SK-N-SH (cell line): ENCODE measurements around the gene GSTM2. TPM values are rescaled to one million over a fixed set of nuclear protein-coding genes. Genes with fewer than 3 reads are reported as not detected.

Source experiments
- CTCF ChIA-PET: fragments of 300-600, 350-600 bp; formaldehyde crosslinking; extraction: SDS; loops from one replicate; lab custom pipeline; 2021; lab: Yijun Ruan, JAX
- POLR2A ChIA-PET: fragments of 350-600 bp; sonication (Branson Sonifier 250); formaldehyde crosslinking; extraction: SDS; loops from one replicate; lab custom pipeline; 2020; ENCODE audit warnings: antibody characterized with exemption, inconsistent platforms; lab: Yijun Ruan, JAX
- DNase-seq: peaks from one replicate; pipeline ENCODE4 v3.0.0; 2012
- H2AFZ ChIP-seq: fragments of 200-600 bp; sonication (generic); 2 replicates; pipeline ENCODE4 v1.8.1; 2016; ENCODE audit warnings: antibody characterized with exemption, mild to moderate bottlenecking, low read depth
- H3F3A ChIP-seq: fragments of 200-600 bp; sonication (generic); replicated peaks from 2 replicates; pipeline ENCODE3; 2016; ENCODE audit warnings: antibody characterized with exemption, mild to moderate bottlenecking; ENCODE audit not compliant: insufficient read depth
- H3K27ac ChIP-seq, 2 experiments: fragments of 200-500 bp in 1 of 2; fragments of 200-600 bp in 1 of 2; sonication (Bioruptor generic) in 1 of 2; sonication (generic), shearing (Covaris generic) in 1 of 2; 2 replicates each; pipeline versions ENCODE4 v1.5.1 to v1.6.1; 2014 to 2016; ENCODE audit warnings: low read depth in 2 of 2, inconsistent platforms in 1 of 2, low read length in 1 of 2, mild to moderate bottlenecking in 1 of 2, mixed read lengths in 1 of 2
- H3K27me3 ChIP-seq: fragments of 200-600 bp; sonication (generic), shearing (Covaris generic); 2 replicates; pipeline ENCODE4 v1.6.1; 2016; ENCODE audit warnings: mixed run types; ENCODE audit not compliant: insufficient read depth
- H3K36me3 ChIP-seq, 2 experiments: fragments of 200-500 bp in 1 of 2; fragments of 200-600 bp in 1 of 2; sonication (Bioruptor generic) in 1 of 2; sonication (generic) in 1 of 2; replicated peaks in 1 of 2; 2 replicates each; pipeline versions ENCODE3 to v1.5.1; 2014 to 2016; ENCODE audit warnings: low read length in 1 of 2, mild to moderate bottlenecking in 1 of 2; ENCODE audit not compliant: insufficient read depth in 2 of 2, control insufficient read depth in 1 of 2
- H3K4me1 ChIP-seq, 2 experiments: fragments of 200-500 bp in 1 of 2; fragments of 200-600 bp in 1 of 2; sonication (Bioruptor generic) in 1 of 2; sonication (generic), shearing (Covaris generic) in 1 of 2; 2 replicates each; pipeline versions ENCODE4 v1.5.1 to v1.6.1; 2014 to 2016; ENCODE audit warnings: low read depth in 1 of 2, low read length in 1 of 2, mixed run types in 1 of 2; ENCODE audit not compliant: insufficient read depth in 2 of 2, control insufficient read depth in 1 of 2
- H3K4me2 ChIP-seq: fragments of 200-600 bp; sonication (generic), shearing (Covaris generic); 2 replicates; pipeline ENCODE4 v1.6.1; 2017; ENCODE audit warnings: mixed run types
- H3K4me3 ChIP-seq, 2 experiments: fragments of 200-500 bp in 1 of 2; fragments of 200-600 bp in 1 of 2; sonication (Bioruptor generic) in 1 of 2; sonication (generic), shearing (Covaris generic) in 1 of 2; 2 replicates each; pipeline versions ENCODE4 v1.5.1 to v1.8.1; 2014 to 2016; ENCODE audit warnings: low read depth in 2 of 2, inconsistent platforms in 1 of 2, low read length in 1 of 2, mild to moderate bottlenecking in 1 of 2, mixed read lengths in 1 of 2, moderate library complexity in 1 of 2
- H3K79me2 ChIP-seq: fragments of 200-600 bp; sonication (generic); 2 replicates; pipeline ENCODE4 v1.8.1; 2017; ENCODE audit warnings: mild to moderate bottlenecking; ENCODE audit not compliant: insufficient read depth
- H3K9ac ChIP-seq: fragments of 200-600 bp; sonication (generic); 2 replicates; pipeline ENCODE4 v1.6.1; 2017; ENCODE audit warnings: mixed run types
- H3K9me2 ChIP-seq: fragments of 200-600 bp; sonication (generic); 2 replicates; pipeline ENCODE4 v1.6.1; 2017; ENCODE audit warnings: mixed run types
- H3K9me3 ChIP-seq: fragments of 200-600 bp; sonication (generic); 2 replicates; pipeline ENCODE4 v1.6.1; 2017; ENCODE audit warnings: mixed run types, mild to moderate bottlenecking, moderate library complexity
- H4K20me1 ChIP-seq: fragments of 200-600 bp; sonication (generic); 2 replicates; pipeline ENCODE4 v1.6.1; 2017; ENCODE audit warnings: mild to moderate bottlenecking, mixed run types; ENCODE audit not compliant: insufficient read depth
- CHD2 ChIP-seq: fragments of 150-350 bp; IDR thresholded peaks from 2 replicates; pipeline ENCODE4 v1.6.1; 2018; ENCODE audit warnings: low read length; ENCODE audit not compliant: partially characterized antibody
- CTCF ChIP-seq: fragments of 200-600 bp; sonication (generic); IDR thresholded peaks from 2 replicates; pipeline ENCODE4 v1.6.1; 2017; ENCODE audit warnings: antibody characterized with exemption, mild to moderate bottlenecking, moderate library complexity
- ELF1 ChIP-seq: IDR thresholded peaks from 2 replicates; pipeline ENCODE4 v1.4.0; 2012
- FOXJ3 ChIP-seq: sonication (generic); formaldehyde crosslinking; IDR thresholded peaks from 2 replicates; pipeline ENCODE4 v1.5.1; 2020; ENCODE audit warnings: mild to moderate bottlenecking, missing genetic modification reagents
- GABPA ChIP-seq: IDR thresholded peaks from 2 replicates; pipeline ENCODE4 v1.4.0; 2012; ENCODE audit warnings: low read depth, mild to moderate bottlenecking
- GATA2 ChIP-seq: sonication (generic); formaldehyde crosslinking; IDR thresholded peaks from 2 replicates; pipeline ENCODE4 v1.5.0; 2020; ENCODE audit warnings: mild to moderate bottlenecking, missing genetic modification reagents
- IRF3 ChIP-seq: fragments of 150-350 bp; IDR thresholded peaks from 2 replicates; pipeline ENCODE4 v1.6.1; 2016; ENCODE audit warnings: mild to moderate bottlenecking, low read depth, low read length
- JUND ChIP-seq: IDR thresholded peaks from 2 replicates; pipeline ENCODE4 v1.4.0; 2012
- MEF2A ChIP-seq: IDR thresholded peaks from 2 replicates; pipeline ENCODE4 v1.4.0; 2012; ENCODE audit warnings: low read depth, borderline replicate concordance
- MXI1 ChIP-seq: IDR thresholded peaks from 2 replicates; pipeline ENCODE4 v1.6.1; 2012; ENCODE audit warnings: mild to moderate bottlenecking, low read depth, low read length, improper control_type of control experiment
- POLR2AphosphoS5 ChIP-seq: IDR thresholded peaks from 2 replicates; pipeline ENCODE4 v1.6.1; 2012; ENCODE audit warnings: low read depth, low read length
- RFX5 ChIP-seq: IDR thresholded peaks from 2 replicates; pipeline ENCODE4 v1.6.1; 2012; ENCODE audit warnings: mild to moderate bottlenecking, improper control_type of control experiment, low read length
- SIN3A ChIP-seq: IDR thresholded peaks from 2 replicates; pipeline ENCODE4 v1.6.1; 2012; ENCODE audit warnings: low read depth, mild to moderate bottlenecking, low read length, moderate library complexity, borderline replicate concordance
- SMC3 ChIP-seq: IDR thresholded peaks from 2 replicates; pipeline ENCODE4 v1.6.1; 2012; ENCODE audit warnings: low read depth, low read length, improper control_type of control experiment
- TAF1 ChIP-seq: IDR thresholded peaks from 2 replicates; pipeline ENCODE4 v1.6.1; 2012; ENCODE audit warnings: low read depth, mild to moderate bottlenecking, low read length, moderate library complexity, borderline replicate concordance
- TCF12 ChIP-seq: IDR thresholded peaks from 2 replicates; pipeline ENCODE4 v1.4.0; 2012
- YY1 ChIP-seq: IDR thresholded peaks from 2 replicates; pipeline ENCODE4 v1.4.0; 2012; ENCODE audit warnings: low read depth, mild to moderate bottlenecking
- WGBS: methylation state at CpG from one replicate; pipeline ENCODE4 v1.1.6; 2017; ENCODE audit warnings: low lambda C conversion rate; 5-methylcytosine and 5-hydroxymethylcytosine counted together
- polyA plus RNA-seq, 3 experiments: library from polyadenylated mRNA; depleted of rRNA; stranded (reverse); fragments of >200 nt; gene quantifications; 2 replicates each; pipeline ENCODE4 v1.2.3, GENCODE V29; 2012
- TF ChIP-seq, protein P1 (sequence below): IDR thresholded peaks from 2 replicates; pipeline ENCODE4; 2012
- TF ChIP-seq, protein P2 (sequence below): fragments of 150-350 bp; IDR thresholded peaks from 2 replicates; pipeline ENCODE4 v1.6.1; 2017; ENCODE audit warnings: antibody characterized with exemption, low read length, low read depth, borderline replicate concordance
- TF ChIP-seq, protein P3 (sequence below): IDR thresholded peaks from 2 replicates; pipeline ENCODE4 v1.4.0; 2012; ENCODE audit warnings: low read depth

Gene GSTM2
- polyA plus RNA-seq, 1 of the 3 experiments (the other 2 are of a cell fraction): 70.2 TPM

DNA sequence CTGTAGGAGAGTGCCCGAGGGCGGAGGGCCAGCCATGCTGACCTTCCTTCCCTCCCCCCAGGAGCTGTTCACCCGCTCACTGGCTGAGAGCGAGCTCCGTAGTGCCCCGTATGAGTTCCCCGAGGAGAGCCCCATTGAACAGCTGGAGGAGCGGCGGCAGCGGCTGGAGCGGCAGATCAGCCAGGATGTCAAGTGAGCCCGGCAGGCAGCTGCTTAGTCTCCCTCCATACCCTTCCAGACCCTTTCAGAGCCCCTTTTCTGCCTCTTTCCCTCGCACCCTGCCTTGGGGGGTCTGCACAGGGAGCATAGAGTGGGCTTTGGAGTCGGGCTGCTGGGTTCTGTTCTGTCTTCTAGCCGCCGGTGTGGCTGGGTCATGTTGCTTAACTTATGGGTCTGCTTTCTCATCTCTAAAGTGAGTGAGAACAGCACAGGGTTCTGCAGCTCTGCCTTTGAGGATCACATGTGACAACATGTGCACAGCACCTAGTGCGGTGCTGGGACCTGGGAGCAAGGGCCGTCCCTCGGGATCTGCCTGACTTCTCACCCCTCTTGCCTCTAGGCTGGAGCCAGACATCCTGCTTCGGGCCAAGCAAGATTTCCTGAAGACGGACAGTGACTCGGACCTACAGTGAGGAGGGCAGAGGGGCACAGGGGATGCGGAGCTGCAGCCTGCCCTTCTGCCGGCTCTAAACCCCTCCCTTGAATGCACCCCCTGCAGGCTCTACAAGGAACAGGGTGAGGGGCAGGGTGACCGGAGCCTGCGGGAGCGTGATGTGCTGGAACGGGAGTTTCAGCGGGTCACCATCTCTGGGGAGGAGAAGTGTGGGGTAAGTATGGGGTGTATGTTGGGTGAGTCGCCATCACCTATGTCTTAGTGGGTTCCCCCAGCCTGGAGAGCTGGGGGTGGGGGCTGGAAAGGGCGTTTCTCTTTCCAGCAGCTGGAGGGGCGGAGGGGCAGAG lies 42.0 kb upstream of the GSTM2 start:
- no peaks in the 10 kb centered on the region for H3K27me3 ChIP-seq
- no peak overlapping the region for H2AFZ ChIP-seq
- H3K4me1 ChIP-seq: peaks cover 4 to 46% of the 10 kb centered on the region in 2 experiments; a peak in 1 of 4 replicates
- H3F3A ChIP-seq: no peaks in the 10 kb centered on the region
- peaks cover 43% of the 10 kb centered on the region for H3K79me2 ChIP-seq
- no peak overlapping the region for H3K4me3 ChIP-seq
- 92% methylated on average over 21 of the region's 32 CpGs for WGBS
- no peaks in the 10 kb centered on the region for H3K9me2 ChIP-seq
- no peak for TF ChIP-seq JUND
- no peak for TF ChIP-seq POLR2AphosphoS5
- TF ChIP-seq CHD2: no peak
- no peak for TF ChIP-seq TCF12
- no peak for TF ChIP-seq SMC3
- ChIA-PET POLR2A (no interaction called here), CTCF (interaction anchor here (1.2 to 11.9 kb wide), 4 partner anchors 14 to 80 kb away, joined by 3 to 114 read pairs (median 10); partner anchors contain the start of gene GSTM4)
- H3K9me3 ChIP-seq: no peaks in the 10 kb centered on the region
- H3K4me2 ChIP-seq: no peak overlapping the region
- peaks cover 2 to 42% of the 10 kb centered on the region in 2 experiments for H3K36me3 ChIP-seq
- no peak overlapping the region; a peak in 1 of 4 replicates for H3K27ac ChIP-seq
- no peak overlapping the region for H3K9ac ChIP-seq
- peak; percentile 17 for DNase-seq
- peaks cover 55% of the 10 kb centered on the region for H4K20me1 ChIP-seq

- Histone ChIP-seq H3K36me3 (peaks cover 12 to 51% of the 10 kb centered on the region in 2 experiments), H2AFZ (no peak overlapping the region), H3K9me3 (no peaks in the 10 kb centered on the region), H4K20me1 (peaks cover 47% of the 10 kb centered on the region), H3K27me3 (no peaks in the 10 kb centered on the region), H3K9ac (no peak overlapping the region), H3K79me2 (peaks cover 33% of the 10 kb centered on the region), H3K27ac (no peak overlapping the region), H3K4me1 (peaks cover 0 to 50% of the 10 kb centered on the region in 2 experiments; a peak in 1 of 4 replicates), H3K9me2 (no peaks in the 10 kb centered on the region), H3K4me3 (no peak overlapping the region), H3F3A (no peaks in the 10 kb centered on the region), H3K4me2 (no peak overlapping the region)
- WGBS: 98% methylated on average over 8 of the region's 21 CpGs
- POLR2A ChIA-PET: no interaction called here
- CTCF ChIA-PET: interaction anchor here (1.0 to 11.9 kb wide), 5 partner anchors 13 to 94 kb away, joined by 3 to 114 read pairs (median 5); partner anchors contain the start of gene GSTM4
- DNase-seq: no peak
- no peak for TF ChIP-seq RFX5
- no peak for TF ChIP-seq JUND
- TF ChIP-seq YY1: no peak
- TF ChIP-seq TAF1: no peak
- no peak for TF ChIP-seq CTCF
- TF ChIP-seq IRF3: no peak
- TF ChIP-seq MXI1: no peak
- TF ChIP-seq POLR2AphosphoS5: no peak
- TF ChIP-seq GATA2 (CRISPR knock-in tag): no peak
- TF ChIP-seq, protein P1, sequence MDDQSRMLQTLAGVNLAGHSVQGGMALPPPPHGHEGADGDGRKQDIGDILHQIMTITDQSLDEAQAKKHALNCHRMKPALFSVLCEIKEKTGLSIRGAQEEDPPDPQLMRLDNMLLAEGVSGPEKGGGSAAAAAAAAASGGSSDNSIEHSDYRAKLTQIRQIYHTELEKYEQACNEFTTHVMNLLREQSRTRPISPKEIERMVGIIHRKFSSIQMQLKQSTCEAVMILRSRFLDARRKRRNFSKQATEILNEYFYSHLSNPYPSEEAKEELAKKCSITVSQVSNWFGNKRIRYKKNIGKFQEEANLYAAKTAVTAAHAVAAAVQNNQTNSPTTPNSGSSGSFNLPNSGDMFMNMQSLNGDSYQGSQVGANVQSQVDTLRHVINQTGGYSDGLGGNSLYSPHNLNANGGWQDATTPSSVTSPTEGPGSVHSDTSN: no peak
- no peak for TF ChIP-seq ELF1
- TF ChIP-seq CHD2: no peak
- TF ChIP-seq, protein P2, sequence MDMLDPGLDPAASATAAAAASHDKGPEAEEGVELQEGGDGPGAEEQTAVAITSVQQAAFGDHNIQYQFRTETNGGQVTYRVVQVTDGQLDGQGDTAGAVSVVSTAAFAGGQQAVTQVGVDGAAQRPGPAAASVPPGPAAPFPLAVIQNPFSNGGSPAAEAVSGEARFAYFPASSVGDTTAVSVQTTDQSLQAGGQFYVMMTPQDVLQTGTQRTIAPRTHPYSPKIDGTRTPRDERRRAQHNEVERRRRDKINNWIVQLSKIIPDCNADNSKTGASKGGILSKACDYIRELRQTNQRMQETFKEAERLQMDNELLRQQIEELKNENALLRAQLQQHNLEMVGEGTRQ: no peak
- TF ChIP-seq FOXJ3 (CRISPR knock-in tag): no peak
- no peak for TF ChIP-seq GABPA
- TF ChIP-seq SIN3A: no peak
- TF ChIP-seq MEF2A: no peak
- no peak for TF ChIP-seq SMC3
- TF ChIP-seq, protein P3, sequence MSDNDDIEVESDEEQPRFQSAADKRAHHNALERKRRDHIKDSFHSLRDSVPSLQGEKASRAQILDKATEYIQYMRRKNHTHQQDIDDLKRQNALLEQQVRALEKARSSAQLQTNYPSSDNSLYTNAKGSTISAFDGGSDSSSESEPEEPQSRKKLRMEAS: no peak
Observed at GRCh38 chr1:109626682-109627408, 41.0 kb upstream of the GSTM2 start.
